Measurements from ENCODE around the gene NOS1AP.

NOS1AP gene

DNA sequence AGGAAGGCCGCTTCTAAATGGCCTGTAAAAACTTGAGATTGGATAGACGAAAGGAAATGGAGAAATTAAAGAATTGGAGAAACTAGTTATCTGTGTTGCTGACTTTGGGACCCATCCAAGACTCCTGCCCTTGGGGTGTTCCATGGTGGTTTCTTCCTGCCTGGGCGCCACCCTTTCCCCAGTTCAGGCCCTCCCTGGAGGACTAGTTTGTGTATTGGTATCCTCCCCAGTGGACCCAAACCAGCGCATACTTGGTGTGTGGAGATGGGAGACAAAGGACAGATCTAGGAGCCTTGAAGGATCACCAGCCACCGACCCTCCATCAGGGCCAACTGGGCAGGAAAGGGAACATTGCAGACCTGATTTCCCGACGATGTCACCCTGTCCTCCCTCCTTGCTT is 300.1 kb downstream of the NOS1AP start:
- no peaks in the 10 kb centered on the region for H4K20me1 ChIP-seq (ENCODE audit: insufficient read depth, low read length, poor library complexity, severe bottlenecking)
- H3K36me3 ChIP-seq (ENCODE audit: insufficient read depth, low read length): no peaks in the 10 kb centered on the region
- TF ChIP-seq, protein P1, sequence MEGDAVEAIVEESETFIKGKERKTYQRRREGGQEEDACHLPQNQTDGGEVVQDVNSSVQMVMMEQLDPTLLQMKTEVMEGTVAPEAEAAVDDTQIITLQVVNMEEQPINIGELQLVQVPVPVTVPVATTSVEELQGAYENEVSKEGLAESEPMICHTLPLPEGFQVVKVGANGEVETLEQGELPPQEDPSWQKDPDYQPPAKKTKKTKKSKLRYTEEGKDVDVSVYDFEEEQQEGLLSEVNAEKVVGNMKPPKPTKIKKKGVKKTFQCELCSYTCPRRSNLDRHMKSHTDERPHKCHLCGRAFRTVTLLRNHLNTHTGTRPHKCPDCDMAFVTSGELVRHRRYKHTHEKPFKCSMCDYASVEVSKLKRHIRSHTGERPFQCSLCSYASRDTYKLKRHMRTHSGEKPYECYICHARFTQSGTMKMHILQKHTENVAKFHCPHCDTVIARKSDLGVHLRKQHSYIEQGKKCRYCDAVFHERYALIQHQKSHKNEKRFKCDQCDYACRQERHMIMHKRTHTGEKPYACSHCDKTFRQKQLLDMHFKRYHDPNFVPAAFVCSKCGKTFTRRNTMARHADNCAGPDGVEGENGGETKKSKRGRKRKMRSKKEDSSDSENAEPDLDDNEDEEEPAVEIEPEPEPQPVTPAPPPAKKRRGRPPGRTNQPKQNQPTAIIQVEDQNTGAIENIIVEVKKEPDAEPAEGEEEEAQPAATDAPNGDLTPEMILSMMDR (conservative IDR thresholded peaks at IDR 0.05; ENCODE audit: low read length): no peak
- no peak for TF ChIP-seq EZH2phosphoT487 (IDR thresholded peaks at IDR 0.05; ENCODE audit: borderline replicate concordance)
- no peak overlapping the region for H3K4me2 ChIP-seq (ENCODE audit: low read depth, low read length, poor library complexity, severe bottlenecking)
- H3K27me3 ChIP-seq (ENCODE audit: insufficient read depth, low read length, poor library complexity, severe bottlenecking): no peaks in the 10 kb centered on the region
- H3K9ac ChIP-seq (ENCODE audit: low read depth, low read length, poor library complexity, severe bottlenecking): no peak overlapping the region
- H3K9me3 ChIP-seq (ENCODE audit: insufficient read depth, low read depth, low read length): no peaks in the 10 kb centered on the region
- peaks cover 25% of the 10 kb centered on the region for H3K4me1 ChIP-seq (ENCODE audit: insufficient read depth, low read length, poor library complexity, severe bottlenecking)
- H3K9me2 ChIP-seq (replicated peaks; ENCODE audit: low read depth, low read length): no peaks in the 10 kb centered on the region
- no peaks in the 10 kb centered on the region for H3F3A ChIP-seq (ENCODE audit: low read depth)
- no peak overlapping the region for H3K4me3 ChIP-seq (ENCODE audit: low read length, poor library complexity, severe bottlenecking)
- H3K79me2 ChIP-seq (ENCODE audit: insufficient read depth, low read length): no peaks in the 10 kb centered on the region
- no peak overlapping the region for H2AFZ ChIP-seq (ENCODE audit: low read length)

DNA sequence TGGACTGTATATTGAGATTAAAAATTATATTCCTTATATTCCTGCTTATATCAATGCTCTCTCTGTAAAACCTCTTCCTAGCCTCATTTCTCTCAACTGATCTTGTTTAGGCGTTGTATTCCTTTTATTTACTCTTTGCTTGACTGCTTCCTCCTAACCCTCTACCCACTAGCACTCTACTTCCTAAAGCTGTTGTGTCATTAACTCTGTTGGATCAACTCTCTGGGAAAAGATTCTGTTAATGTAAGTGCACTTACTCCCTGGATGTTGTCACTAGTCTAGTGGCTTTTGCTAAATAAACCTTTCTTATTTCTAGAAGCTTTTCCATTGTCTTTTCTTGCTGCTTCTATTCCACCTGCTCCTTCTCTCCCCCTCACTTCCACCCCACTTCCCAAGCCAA is 300.7 kb downstream of the NOS1AP start:
- H3K9ac ChIP-seq (ENCODE audit: low read depth, low read length, poor library complexity, severe bottlenecking): no peak overlapping the region
- no peaks in the 10 kb centered on the region for H3K79me2 ChIP-seq (ENCODE audit: insufficient read depth, low read length)
- TF ChIP-seq, protein P1 (conservative IDR thresholded peaks at IDR 0.05; ENCODE audit: low read length): no peak
- TF ChIP-seq EZH2phosphoT487 (IDR thresholded peaks at IDR 0.05; ENCODE audit: borderline replicate concordance): no peak
- no peaks in the 10 kb centered on the region for H3K9me3 ChIP-seq (ENCODE audit: insufficient read depth, low read depth, low read length)
- no peak overlapping the region for H3K4me3 ChIP-seq (ENCODE audit: low read length, poor library complexity, severe bottlenecking)
- no peaks in the 10 kb centered on the region for H3K9me2 ChIP-seq (replicated peaks; ENCODE audit: low read depth, low read length)
- no peaks in the 10 kb centered on the region for H3F3A ChIP-seq (ENCODE audit: low read depth)
- no peaks in the 10 kb centered on the region for H4K20me1 ChIP-seq (ENCODE audit: insufficient read depth, low read length, poor library complexity, severe bottlenecking)
- H2AFZ ChIP-seq (ENCODE audit: low read length): no peak overlapping the region
- no peaks in the 10 kb centered on the region for H3K36me3 ChIP-seq (ENCODE audit: insufficient read depth, low read length)
- H3K4me2 ChIP-seq (ENCODE audit: low read depth, low read length, poor library complexity, severe bottlenecking): no peak overlapping the region
- no peaks in the 10 kb centered on the region for H3K27me3 ChIP-seq (ENCODE audit: insufficient read depth, low read length, poor library complexity, severe bottlenecking)
- peaks cover 25% of the 10 kb centered on the region for H3K4me1 ChIP-seq (ENCODE audit: insufficient read depth, low read length, poor library complexity, severe bottlenecking)

DNA sequence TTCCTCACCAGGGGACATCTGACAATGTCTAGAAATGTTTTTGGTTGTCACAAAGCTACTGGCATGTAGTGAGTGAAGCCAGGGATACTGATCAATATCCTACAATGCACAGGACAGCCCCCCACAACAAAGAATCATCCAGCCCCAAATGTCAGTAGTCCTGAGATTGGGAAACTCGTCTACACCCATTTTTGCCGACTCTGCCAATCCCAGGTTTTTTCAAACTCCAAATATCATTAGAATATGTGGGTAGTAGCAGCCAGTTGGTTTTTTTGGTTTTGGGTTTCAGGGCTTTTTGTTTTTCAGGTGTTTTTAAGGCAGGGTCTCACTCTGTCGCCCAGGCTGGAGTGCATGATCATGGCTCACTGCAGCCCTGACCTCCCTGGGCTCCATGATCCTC is 301.2 kb downstream of the NOS1AP start:
- Histone ChIP-seq H3K27me3 (ENCODE audit: insufficient read depth, low read length, poor library complexity, severe bottlenecking) (no peaks in the 10 kb centered on the region), H4K20me1 (ENCODE audit: insufficient read depth, low read length, poor library complexity, severe bottlenecking) (no peaks in the 10 kb centered on the region), H3K36me3 (ENCODE audit: insufficient read depth, low read length) (no peaks in the 10 kb centered on the region), H3K4me2 (ENCODE audit: low read depth, low read length, poor library complexity, severe bottlenecking) (no peak overlapping the region), H3F3A (ENCODE audit: low read depth) (no peaks in the 10 kb centered on the region), H3K9me3 (ENCODE audit: insufficient read depth, low read depth, low read length) (no peaks in the 10 kb centered on the region), H3K79me2 (ENCODE audit: insufficient read depth, low read length) (no peaks in the 10 kb centered on the region), H3K4me3 (ENCODE audit: low read length, poor library complexity, severe bottlenecking) (no peak overlapping the region), H3K4me1 (ENCODE audit: insufficient read depth, low read length, poor library complexity, severe bottlenecking) (peaks cover 25% of the 10 kb centered on the region), H2AFZ (ENCODE audit: low read length) (no peak overlapping the region), H3K9me2 (replicated peaks; ENCODE audit: low read depth, low read length) (no peaks in the 10 kb centered on the region), H3K9ac (ENCODE audit: low read depth, low read length, poor library complexity, severe bottlenecking) (no peak overlapping the region)
- no peak for TF ChIP-seq EZH2phosphoT487 (IDR thresholded peaks at IDR 0.05; ENCODE audit: borderline replicate concordance)
- TF ChIP-seq, protein P1 (conservative IDR thresholded peaks at IDR 0.05; ENCODE audit: low read length): no peak
